ENCODE results near the gene TPD52L2. TPM values are rescaled to one million over a fixed set of nuclear protein-coding genes. Genes with fewer than 3 reads are reported as not detected.
A peak's percentile ranks its signal among the peaks of the same experiment; 100 is the strongest.
"Not testable (repeated sequence)": the region's sequence is repeated elsewhere in the genome, so short reads cannot be mapped to it uniquely, and the experiment has no call there.

The TPD52L2 gene
- total RNA-seq, 2 experiments from 2014 or later: 54.0 to 56.3 TPM

- ChIA-PET POLR2A (no interaction called here), CTCF (interaction anchor here (0.5 kb wide), 1 partner anchor 211 kb away, joined by 3 read pairs; no protein-coding TSS in a partner anchor)
Measured at GRCh38 chr20:63848003-63848911, 16.8 kb upstream of the TPD52L2 start.

DNA sequence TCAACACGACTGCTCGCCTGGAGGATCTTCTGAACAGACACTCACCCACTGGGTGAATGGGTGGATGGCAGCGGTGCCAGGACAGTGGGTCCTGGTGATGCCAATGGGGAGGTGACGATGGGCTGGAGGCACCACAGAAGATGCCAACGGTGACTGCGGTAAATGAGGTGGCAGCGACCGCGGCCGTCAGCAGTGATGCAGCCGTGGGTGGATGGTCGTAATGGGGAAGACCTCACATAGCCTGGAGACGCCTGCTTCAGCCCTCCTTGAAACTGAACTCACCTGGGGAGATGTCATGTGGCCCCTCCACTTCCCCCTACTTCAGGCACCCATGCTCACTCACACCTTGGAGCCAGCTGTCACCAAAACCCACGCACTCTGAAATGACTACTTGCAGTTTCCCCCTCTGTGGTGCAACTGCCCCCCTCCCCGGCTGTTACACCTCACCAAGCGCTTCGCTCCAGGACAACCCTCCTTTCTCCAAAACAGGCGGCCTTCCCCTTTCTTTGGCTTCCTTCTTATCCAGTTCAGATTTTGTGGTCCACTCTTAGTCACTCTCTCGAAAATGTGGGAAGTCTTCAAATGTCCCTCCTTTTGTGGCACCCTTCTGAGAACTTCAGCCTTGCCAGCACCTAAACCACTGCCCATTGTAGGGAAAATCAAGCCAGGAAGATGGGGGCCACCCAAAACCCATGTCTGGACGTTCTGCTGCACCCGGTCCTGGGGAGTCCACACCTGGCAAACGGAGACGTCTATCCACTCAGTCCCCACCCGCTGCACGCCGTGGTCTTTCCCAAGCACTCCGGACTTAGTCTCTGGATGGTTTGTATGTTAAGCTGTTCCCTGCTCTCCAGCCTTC, 14.2 kb upstream of the TPD52L2 start:
- intact Hi-C loops (cut with DNase I, micrococcal nuclease): loop anchor here in 1 of 2 experiments (1.0 kb wide), 1 partner anchor 22 kb away; no protein-coding TSS in a partner anchor
- Mint-ChIP-seq H3K27ac (no peak overlapping the region), H3K36me3 (ENCODE audit: low read depth) (no peaks in the 10 kb centered on the region), H3K4me1 (peaks cover 16% of the 10 kb centered on the region), H3K4me3 (no peak overlapping the region), H3K27me3 (peaks cover 15% of the 10 kb centered on the region), H3K9me3 (ENCODE audit: low read depth) (no peaks in the 10 kb centered on the region)
- DNase-seq: peak; percentile 86
- ChIA-PET CTCF (interaction anchor here (1.0 kb wide), 1 partner anchor 13 kb away, joined by 3 read pairs; no protein-coding TSS in a partner anchor), POLR2A (no interaction called here)
- ATAC-seq: peak; percentile 92

More at GRCh38 chr20:63848003-63848911, 16.8 kb upstream of the TPD52L2 start:
- Mint-ChIP-seq H3K4me3 (no peak overlapping the region), H3K27ac (no peak overlapping the region), H3K27me3 (peaks cover 29% of the 10 kb centered on the region), H3K4me1 (peaks cover 16% of the 10 kb centered on the region), H3K9me3 (ENCODE audit: low read depth) (no peaks in the 10 kb centered on the region), H3K36me3 (ENCODE audit: low read depth) (no peaks in the 10 kb centered on the region)
- ATAC-seq (no peak), DNase-seq (no peak)
- intact Hi-C loops (cut with DNase I, micrococcal nuclease): no loop called here

DNA sequence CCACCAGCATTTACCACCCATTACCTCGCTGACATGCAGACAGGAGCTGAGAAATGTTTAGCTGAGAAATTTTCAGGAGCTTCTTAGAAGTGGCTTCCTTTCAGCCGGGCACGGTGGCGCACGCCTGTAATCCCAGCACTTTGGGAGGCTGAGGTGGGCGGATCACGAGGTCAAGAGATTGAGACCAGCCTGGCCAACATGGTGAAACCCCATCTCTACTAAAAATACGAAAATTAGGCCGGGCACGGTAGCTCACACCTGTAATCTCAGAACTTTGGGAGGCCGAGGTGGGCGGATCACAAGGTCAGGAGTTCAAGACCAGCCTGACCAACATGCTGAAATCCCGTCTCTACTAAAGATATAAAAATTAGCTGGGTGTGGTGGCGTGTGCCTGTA, 13.5 kb upstream of the TPD52L2 start:
- peaks cover 16% of the 10 kb centered on the region for H3K4me1 Mint-ChIP-seq
- H3K9me3 Mint-ChIP-seq (ENCODE audit: low read depth); intact Hi-C loops (cut with DNase I, micrococcal nuclease); POLR2A ChIA-PET; CTCF ChIA-PET; H3K36me3 Mint-ChIP-seq (ENCODE audit: low read depth); H3K27ac Mint-ChIP-seq; ATAC-seq; H3K4me3 Mint-ChIP-seq; DNase-seq: not testable (repeated sequence)
- H3K27me3 Mint-ChIP-seq: peaks cover 13% of the 10 kb centered on the region

DNA sequence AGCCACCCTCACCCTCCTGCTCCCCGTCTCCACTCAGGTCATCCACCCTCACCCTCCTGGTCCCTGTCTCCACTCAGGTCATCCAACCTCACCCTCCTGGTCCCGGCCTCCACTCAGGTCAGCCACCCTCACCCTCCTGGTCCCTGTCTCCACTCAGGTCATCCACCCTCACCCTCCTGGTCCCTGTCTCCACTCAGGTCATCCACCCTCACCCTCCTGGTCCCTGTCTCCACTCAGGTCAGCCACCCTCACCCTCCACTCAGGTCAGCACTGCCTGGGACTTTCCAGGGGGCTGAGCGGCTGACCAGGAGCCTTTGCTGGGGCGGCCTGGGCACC, 11.4 kb upstream of the TPD52L2 start:
- H3K27ac Mint-ChIP-seq; ATAC-seq; H3K36me3 Mint-ChIP-seq (ENCODE audit: low read depth); intact Hi-C loops (cut with DNase I, micrococcal nuclease); H3K9me3 Mint-ChIP-seq (ENCODE audit: low read depth); H3K4me3 Mint-ChIP-seq; DNase-seq: not testable (repeated sequence)
- ChIA-PET POLR2A (interaction anchor here (0.5 to 1.0 kb wide), 2 partner anchors 11 to 132 kb away, joined by 3 to 4 read pairs; partner anchors contain the start of gene TPD52L2), CTCF (interaction anchor here (1.1 kb wide), 1 partner anchor 12 kb away, joined by 3 read pairs; the partner anchor contains the start of gene TPD52L2)
- Mint-ChIP-seq H3K27me3 (peaks cover 13% of the 10 kb centered on the region), H3K4me1 (peaks cover 32% of the 10 kb centered on the region)

- ChIA-PET CTCF (interaction anchor here (1.1 kb wide), 1 partner anchor 11 kb away, joined by 3 read pairs; the partner anchor contains the start of gene TPD52L2), POLR2A (interaction anchor here (0.5 to 1.0 kb wide), 3 partner anchors 11 to 138 kb away, joined by 3 to 5 read pairs (median 4); partner anchors contain the start of gene TPD52L2)
- ATAC-seq (no peak), DNase-seq (no peak)
- Mint-ChIP-seq H3K9me3 (ENCODE audit: low read depth) (no peaks in the 10 kb centered on the region), H3K27ac (no peak overlapping the region), H3K4me1 (peaks cover 37% of the 10 kb centered on the region), H3K36me3 (ENCODE audit: low read depth) (no peaks in the 10 kb centered on the region), H3K27me3 (peaks cover 11% of the 10 kb centered on the region), H3K4me3 (no peak overlapping the region)
- intact Hi-C loops (cut with DNase I, micrococcal nuclease): no loop called here
Measured at GRCh38 chr20:63854069-63854765, 10.9 kb upstream of the TPD52L2 start.

DNA sequence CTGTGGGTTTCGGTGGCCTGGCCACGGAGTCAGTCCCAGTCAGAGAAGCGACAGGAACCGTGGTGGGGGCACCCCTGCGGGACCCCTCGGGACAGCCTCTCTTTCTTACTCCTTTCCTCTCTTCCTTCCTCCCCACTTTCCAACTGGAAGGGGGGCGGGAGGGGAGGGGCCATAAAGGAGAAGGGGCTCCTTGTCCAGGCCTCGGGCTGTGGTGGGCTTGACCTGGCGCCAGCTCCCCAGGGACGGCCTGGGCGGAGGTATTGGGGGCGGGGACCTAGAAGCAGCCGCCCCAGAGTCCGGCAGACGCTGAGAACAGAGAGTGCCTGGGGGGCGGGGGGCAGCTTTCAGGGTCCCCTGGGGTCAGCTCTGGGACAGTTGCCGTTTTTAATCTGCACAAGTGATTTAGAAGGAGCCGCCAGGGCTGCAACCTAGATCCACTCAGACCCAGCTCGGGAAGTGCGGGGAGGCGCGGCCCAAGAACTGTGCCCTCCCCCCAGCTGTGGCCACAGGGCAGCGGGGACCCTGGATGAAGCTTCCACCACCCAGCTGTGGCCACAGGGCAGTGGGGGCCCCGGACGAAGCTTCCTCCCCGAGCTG, 10.2 kb upstream of the TPD52L2 start:
- ChIA-PET POLR2A (interaction anchor here (0.6 kb wide), 1 partner anchor 139 kb away, joined by 5 read pairs; no protein-coding TSS in a partner anchor), CTCF (no interaction called here)
- no peaks in the 10 kb centered on the region for H3K36me3 Mint-ChIP-seq (ENCODE audit: low read depth)
- H3K27ac Mint-ChIP-seq: no peak overlapping the region
- H3K9me3 Mint-ChIP-seq (ENCODE audit: low read depth): no peaks in the 10 kb centered on the region
- peaks cover 41% of the 10 kb centered on the region for H3K4me1 Mint-ChIP-seq
- peaks cover 11% of the 10 kb centered on the region for H3K27me3 Mint-ChIP-seq
- ATAC-seq (no peak), DNase-seq (no peak)
- H3K4me3 Mint-ChIP-seq: no peak overlapping the region
- intact Hi-C loops (cut with DNase I, micrococcal nuclease): no loop called here

DNA sequence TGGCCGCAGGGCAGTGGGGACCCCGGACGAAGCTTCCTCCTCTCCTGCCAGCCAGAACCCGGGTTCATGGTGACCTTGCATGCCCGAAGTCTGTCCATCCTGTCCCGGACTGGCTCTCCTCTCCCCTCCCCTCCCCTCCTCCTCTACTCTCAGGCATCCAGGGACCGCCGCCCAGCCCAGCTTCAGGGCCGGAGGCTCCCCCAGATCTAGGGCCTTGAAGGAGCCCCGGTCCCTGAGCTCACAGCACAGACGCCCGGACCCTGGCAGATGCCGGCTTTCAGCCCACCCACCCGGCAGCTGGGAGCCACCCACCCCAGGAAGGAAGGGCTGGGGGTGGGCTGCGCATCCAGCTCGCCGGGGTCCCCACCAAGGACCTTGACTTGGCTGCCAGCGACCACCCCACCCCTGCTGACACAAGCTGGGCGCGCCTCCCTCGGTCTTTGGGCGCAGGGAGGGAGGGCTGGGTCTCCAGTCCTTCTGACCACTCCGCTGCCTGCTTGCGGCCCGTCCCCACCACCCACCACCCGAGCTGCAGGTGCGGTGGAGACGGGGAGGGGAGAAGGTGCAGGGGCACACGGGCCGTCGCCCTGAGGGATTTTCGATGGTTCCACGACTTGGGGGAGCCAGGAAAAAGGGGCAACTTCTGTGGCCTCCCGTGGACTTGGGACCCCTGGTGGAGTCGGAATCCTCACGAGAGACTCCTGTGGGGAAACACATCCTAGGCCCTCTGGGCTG, 9.5 kb upstream of the TPD52L2 start:
- Mint-ChIP-seq H3K27ac (no peak overlapping the region), H3K4me1 (peaks cover 38% of the 10 kb centered on the region), H3K36me3 (ENCODE audit: low read depth) (peaks cover 1% of the 10 kb centered on the region), H3K27me3 (peaks cover 9% of the 10 kb centered on the region), H3K9me3 (ENCODE audit: low read depth) (no peaks in the 10 kb centered on the region), H3K4me3 (no peak overlapping the region)
- intact Hi-C loops (cut with DNase I, micrococcal nuclease): no loop called here
- ChIA-PET CTCF (no interaction called here), POLR2A (no interaction called here)
- ATAC-seq: no peak
- DNase-seq: no peak

DNA sequence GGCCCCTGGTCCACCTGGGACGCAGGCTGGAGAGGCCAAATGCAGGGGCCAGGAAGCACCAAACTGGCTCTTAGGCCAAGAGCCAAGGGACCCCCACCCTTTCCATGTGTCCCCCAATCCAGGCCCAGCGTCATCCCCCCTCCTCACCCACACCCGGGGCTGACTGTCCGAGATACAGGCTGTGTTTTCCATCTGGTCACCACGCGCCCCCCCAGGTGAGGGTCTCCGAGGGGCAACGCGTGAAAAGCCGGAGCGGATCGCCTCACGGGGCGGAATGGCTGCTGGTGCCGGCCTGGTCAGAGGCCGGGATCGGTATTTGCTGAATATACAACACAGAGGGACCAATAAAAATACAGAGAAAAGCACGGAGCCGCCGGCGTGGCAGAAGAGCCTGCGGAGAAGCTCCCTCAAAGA, 9.0 kb upstream of the TPD52L2 start:
- Mint-ChIP-seq H3K27ac (no peak overlapping the region), H3K4me1 (peaks cover 33% of the 10 kb centered on the region), H3K9me3 (ENCODE audit: low read depth) (no peaks in the 10 kb centered on the region), H3K27me3 (peaks cover 4% of the 10 kb centered on the region), H3K36me3 (ENCODE audit: low read depth) (peaks cover 6% of the 10 kb centered on the region), H3K4me3 (no peak overlapping the region)
- ATAC-seq: no peak
- DNase-seq: no peak
- ChIA-PET CTCF (no interaction called here), POLR2A (no interaction called here)
- intact Hi-C loops (cut with DNase I, micrococcal nuclease): no loop called here

DNA sequence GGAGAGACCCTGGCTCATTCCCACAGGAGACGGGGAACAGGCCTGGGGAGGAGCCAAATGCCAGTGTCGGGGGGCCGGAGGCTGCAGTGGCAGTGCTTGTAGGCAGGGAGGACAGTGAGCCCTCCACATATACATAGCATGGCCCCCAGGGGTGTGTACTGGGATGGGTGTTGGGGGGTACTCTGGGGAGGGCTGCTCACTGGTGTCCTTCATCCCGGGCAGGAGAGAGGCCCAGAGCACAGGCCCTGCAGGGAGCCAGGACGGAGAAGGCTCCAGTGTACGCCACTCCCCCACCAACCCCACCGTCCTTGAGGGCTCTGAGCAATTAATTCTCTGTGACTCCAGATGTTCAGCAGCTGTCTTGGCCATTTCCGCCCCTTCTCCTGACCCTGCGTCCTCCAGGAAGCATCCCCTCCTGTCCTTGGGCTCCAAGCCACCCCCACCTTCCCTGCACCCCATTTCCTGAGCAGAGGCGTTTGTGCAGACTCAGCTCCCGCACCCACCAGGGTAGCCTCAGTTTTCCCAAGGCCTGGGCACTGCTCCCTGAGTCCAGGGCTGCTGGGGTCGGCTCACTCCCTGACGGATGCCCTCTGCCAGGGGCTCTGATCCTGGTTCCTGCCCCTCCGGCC, 7.2 kb upstream of the TPD52L2 start:
- no peak overlapping the region for H3K4me3 Mint-ChIP-seq
- H3K36me3 Mint-ChIP-seq (ENCODE audit: low read depth): peaks cover 10% of the 10 kb centered on the region
- ATAC-seq (no peak), DNase-seq (no peak)
- ChIA-PET POLR2A (no interaction called here), CTCF (interaction anchor here (0.6 kb wide), 1 partner anchor 90 kb away, joined by 4 read pairs; no protein-coding TSS in a partner anchor)
- intact Hi-C loops (cut with DNase I, micrococcal nuclease): no loop called here
- H3K27ac Mint-ChIP-seq: no peak overlapping the region
- H3K9me3 Mint-ChIP-seq (ENCODE audit: low read depth): no peaks in the 10 kb centered on the region
- H3K27me3 Mint-ChIP-seq: no peaks in the 10 kb centered on the region
- H3K4me1 Mint-ChIP-seq: peaks cover 25% of the 10 kb centered on the region
